Osteoblast (primary cell): ENCODE data around the gene CKM. TPM values are rescaled to one million over a fixed set of nuclear protein-coding genes. Genes with fewer than 3 reads are reported as not detected.
"Not testable (repeated sequence)": the region's sequence is repeated elsewhere in the genome, so short reads cannot be mapped to it uniquely, and the experiment has no call there.

Experiments used
- DNase-seq: peaks from one replicate; pipeline ENCODE4 v3.0.0; 2011; ENCODE audit warnings: low spot score, mixed read lengths; ENCODE audit not compliant: insufficient read length; ENCODE audit errors: missing footprints
- H2AFZ ChIP-seq: 2 replicates; pipeline ENCODE4 v1.6.0; 2011; ENCODE audit warnings: mild to moderate bottlenecking, low read length
- H3K27ac ChIP-seq: 2 replicates; pipeline ENCODE4 v1.5.1; 2011; ENCODE audit warnings: mild to moderate bottlenecking, low read depth, low read length, moderate library complexity
- H3K27me3 ChIP-seq: 2 replicates; pipeline ENCODE4 v1.6.0; 2012; ENCODE audit warnings: mild to moderate bottlenecking, control low read depth, inconsistent platforms, low read length, moderate library complexity; ENCODE audit not compliant: insufficient read depth
- H3K36me3 ChIP-seq: 2 replicates; pipeline ENCODE4 v1.5.1; 2011; ENCODE audit warnings: mild to moderate bottlenecking, low read length, control low read depth, moderate library complexity; ENCODE audit not compliant: insufficient read depth
- H3K4me1 ChIP-seq: 2 replicates; pipeline ENCODE4 v1.5.1; 2011; ENCODE audit warnings: mild to moderate bottlenecking, low read length, control low read depth, moderate library complexity; ENCODE audit not compliant: insufficient read depth
- H3K4me2 ChIP-seq: 2 replicates; pipeline ENCODE4 v1.6.0; 2011; ENCODE audit warnings: mild to moderate bottlenecking, low read length; ENCODE audit not compliant: insufficient read depth
- H3K4me3 ChIP-seq: fragments of 200-600 bp; sonication (generic); 3 replicates; pipeline ENCODE4 v1.5.1; 2012; ENCODE audit warnings: mild to moderate bottlenecking, low read length, inconsistent platforms; ENCODE audit not compliant: insufficient read depth
- H3K79me2 ChIP-seq: 2 replicates; pipeline ENCODE4 v1.6.0; 2012; ENCODE audit warnings: mild to moderate bottlenecking, low read length, control low read depth, inconsistent platforms; ENCODE audit not compliant: insufficient read depth
- H3K9me3 ChIP-seq: 2 replicates; pipeline ENCODE4 v1.5.1; 2011; ENCODE audit warnings: low read depth, low read length, control low read depth
- H4K20me1 ChIP-seq: 2 replicates; pipeline ENCODE4 v1.6.0; 2012; ENCODE audit warnings: mild to moderate bottlenecking, low read length, control low read depth; ENCODE audit not compliant: insufficient read depth
- total RNA-seq: library from RNA; depleted of rRNA; stranded (reverse); fragments of >200 nt; gene quantifications from 2 replicates; pipeline ENCODE4 v1.2.3, GENCODE V29; 2012
- TF ChIP-seq, protein P1 (sequence below): IDR thresholded peaks from 2 replicates; pipeline ENCODE4 v1.5.1; 2011; ENCODE audit warnings: mild to moderate bottlenecking, low read depth, low read length, moderate library complexity; ENCODE audit errors: extremely low read depth

Gene CKM
- total RNA-seq, 1 donor: 0.36 TPM

DNA sequence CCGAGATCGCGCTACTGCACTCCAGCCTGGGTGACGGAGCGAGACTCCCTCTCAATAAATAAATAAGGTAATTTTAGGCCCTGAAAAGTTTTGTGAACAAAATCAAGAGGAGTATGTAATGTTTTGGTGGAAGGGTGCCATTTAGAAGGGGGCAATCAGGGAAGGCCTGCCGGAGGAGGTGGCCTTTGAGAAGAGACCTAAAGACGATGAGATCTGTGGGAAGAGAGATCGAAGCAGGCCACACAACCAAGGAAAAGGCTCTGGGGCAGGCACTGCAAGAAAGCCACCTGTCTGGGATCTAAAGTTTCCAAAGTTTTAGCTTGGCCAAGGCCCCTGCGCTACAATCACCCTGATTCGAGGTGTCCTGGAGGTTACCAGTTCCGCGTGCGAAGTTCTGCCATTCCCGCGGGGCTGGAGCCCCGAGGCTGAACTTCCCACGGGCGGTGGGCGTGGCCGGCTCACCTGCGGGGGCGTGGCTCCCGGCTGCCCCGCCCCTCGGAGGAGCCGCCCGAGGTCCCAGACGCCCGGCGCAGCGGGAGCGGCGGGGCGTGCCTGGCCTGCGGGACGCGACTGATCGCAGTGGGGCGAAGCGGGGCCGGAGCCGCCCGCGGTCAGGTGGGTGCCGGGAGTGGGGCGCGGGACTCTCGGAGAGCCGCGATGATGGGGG lies 17.7 kb upstream of the CKM start, which contains the start of gene KLC3:
Gene KLC3 (plus strand): TSS at position 519 of the 667 bp plus-strand sequence. CDS start 4,792 bp downstream, outside the sequence.
- peak; percentile 83 for DNase-seq
- Histone ChIP-seq H3K27ac (no peak within 1 kb of the TSS), H3K4me2 (peak within 1 kb of the TSS; percentile 30), H3K9me3 (no peaks in the 10 kb centered on the region), H3K36me3 (no peaks in the 10 kb centered on the region), H3K4me3 (peak within 1 kb of the TSS; percentile 42), H3K79me2 (no peaks in the 10 kb centered on the region), H3K4me1 (peaks cover 5% of the 10 kb centered on the region), H4K20me1 (no peaks in the 10 kb centered on the region), H3K27me3 (peaks cover 15% of the 10 kb centered on the region), H2AFZ (no peak within 1 kb of the TSS)
- TF ChIP-seq, protein P1, sequence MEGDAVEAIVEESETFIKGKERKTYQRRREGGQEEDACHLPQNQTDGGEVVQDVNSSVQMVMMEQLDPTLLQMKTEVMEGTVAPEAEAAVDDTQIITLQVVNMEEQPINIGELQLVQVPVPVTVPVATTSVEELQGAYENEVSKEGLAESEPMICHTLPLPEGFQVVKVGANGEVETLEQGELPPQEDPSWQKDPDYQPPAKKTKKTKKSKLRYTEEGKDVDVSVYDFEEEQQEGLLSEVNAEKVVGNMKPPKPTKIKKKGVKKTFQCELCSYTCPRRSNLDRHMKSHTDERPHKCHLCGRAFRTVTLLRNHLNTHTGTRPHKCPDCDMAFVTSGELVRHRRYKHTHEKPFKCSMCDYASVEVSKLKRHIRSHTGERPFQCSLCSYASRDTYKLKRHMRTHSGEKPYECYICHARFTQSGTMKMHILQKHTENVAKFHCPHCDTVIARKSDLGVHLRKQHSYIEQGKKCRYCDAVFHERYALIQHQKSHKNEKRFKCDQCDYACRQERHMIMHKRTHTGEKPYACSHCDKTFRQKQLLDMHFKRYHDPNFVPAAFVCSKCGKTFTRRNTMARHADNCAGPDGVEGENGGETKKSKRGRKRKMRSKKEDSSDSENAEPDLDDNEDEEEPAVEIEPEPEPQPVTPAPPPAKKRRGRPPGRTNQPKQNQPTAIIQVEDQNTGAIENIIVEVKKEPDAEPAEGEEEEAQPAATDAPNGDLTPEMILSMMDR: no peak

DNA sequence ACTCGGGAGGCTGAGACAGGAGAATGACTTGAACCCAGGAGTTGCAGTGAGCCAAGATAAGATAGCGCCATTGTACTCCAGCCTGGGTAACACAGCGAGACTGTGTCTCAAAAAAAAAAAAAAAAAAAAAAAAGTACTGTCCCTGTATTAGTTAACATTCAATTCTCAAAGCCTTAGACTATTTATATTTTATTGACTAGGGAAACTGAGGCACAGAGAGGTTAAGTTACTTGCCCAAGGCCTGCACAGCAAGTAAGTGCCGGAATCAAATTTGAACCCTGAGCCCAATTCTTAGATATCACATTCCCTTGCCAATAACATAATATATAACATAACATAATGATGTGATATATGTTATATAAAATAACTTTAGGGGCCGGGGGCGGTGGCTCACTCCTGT lies 17.0 kb upstream of the CKM start:
- Histone ChIP-seq H3K4me3 (no peak overlapping the region), H3K79me2 (no peaks in the 10 kb centered on the region), H3K27me3 (peaks cover 15% of the 10 kb centered on the region), H3K4me2 (no peak overlapping the region), H3K27ac (no peak overlapping the region), H3K36me3 (no peaks in the 10 kb centered on the region), H3K9me3 (no peaks in the 10 kb centered on the region), H4K20me1 (no peaks in the 10 kb centered on the region), H3K4me1 (peaks cover 5% of the 10 kb centered on the region), H2AFZ (no peak overlapping the region)
- TF ChIP-seq, protein P1: no peak
- peak; percentile 58 for DNase-seq

DNA sequence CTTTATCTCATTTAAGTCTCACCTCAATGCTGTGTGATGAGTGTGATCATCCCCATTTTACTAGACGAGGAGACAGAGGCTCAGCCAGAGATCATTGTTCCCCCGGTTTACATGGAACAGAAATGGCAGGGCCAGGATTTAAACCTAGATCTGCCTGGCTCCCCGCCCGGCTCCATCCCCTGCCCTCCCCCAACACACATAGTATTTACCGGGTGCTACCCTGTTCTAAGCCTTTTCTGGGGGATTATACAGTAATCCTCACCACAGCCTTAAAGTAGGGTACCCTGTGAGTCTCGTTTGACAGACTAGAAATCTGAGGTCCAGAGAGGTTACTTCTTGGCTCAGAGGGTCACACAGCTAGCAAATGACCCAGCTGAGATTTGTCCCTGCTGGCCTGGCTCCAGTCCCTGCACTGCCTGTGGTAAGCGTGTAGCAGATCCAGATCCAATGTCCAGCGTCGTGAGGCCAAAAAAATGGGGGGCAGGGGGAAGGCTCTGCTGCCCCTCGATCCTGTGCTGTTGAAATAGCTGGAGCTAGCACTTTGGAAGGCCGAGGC lies 14.1 kb upstream of the CKM start:
- H3K4me3 ChIP-seq: no peak overlapping the region
- TF ChIP-seq, protein P1: no peak

DNA sequence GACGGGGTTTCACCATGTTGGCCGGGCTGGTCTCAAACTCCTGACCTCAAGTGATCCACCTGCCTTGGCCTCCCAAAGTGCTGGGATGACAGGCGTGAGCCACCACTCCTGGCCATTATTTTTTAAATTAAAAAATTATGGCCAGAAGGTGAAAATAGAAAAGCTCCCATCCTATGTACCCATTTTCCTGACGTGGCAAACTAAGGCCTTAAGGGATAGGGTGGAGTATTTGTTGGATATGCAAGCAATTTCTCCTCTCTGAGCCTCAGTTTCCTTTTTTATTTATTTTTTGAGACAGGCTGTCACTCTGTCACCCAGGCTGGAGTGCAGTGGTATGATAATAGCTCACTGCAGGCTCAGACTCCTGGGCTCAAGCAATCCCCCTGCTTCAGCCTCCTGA lies 12.2 kb upstream of the CKM start:
- DNase-seq, H3K4me1 ChIP-seq, H3K9me3 ChIP-seq, H2AFZ ChIP-seq, H3K27ac ChIP-seq, H3K4me3 ChIP-seq, H4K20me1 ChIP-seq, H3K79me2 ChIP-seq, H3K27me3 ChIP-seq, H3K36me3 ChIP-seq, H3K4me2 ChIP-seq: not testable (repeated sequence)

More for the DNA sequence above, 14.1 kb upstream of the CKM start:
- no peak overlapping the region for H3K4me2 ChIP-seq
- no peaks in the 10 kb centered on the region for H3K79me2 ChIP-seq
- H3K9me3 ChIP-seq: no peaks in the 10 kb centered on the region
- H3K27me3 ChIP-seq: peaks cover 13% of the 10 kb centered on the region
- no peak overlapping the region for H3K27ac ChIP-seq
- peak; percentile 56 for DNase-seq
- H3K36me3 ChIP-seq: no peaks in the 10 kb centered on the region
- H3K4me1 ChIP-seq: peaks cover 5% of the 10 kb centered on the region
- H4K20me1 ChIP-seq: no peaks in the 10 kb centered on the region
- H2AFZ ChIP-seq: no peak overlapping the region
